MM.1S (cell line): ENCODE results near the gene ARHGEF6.

Experiments
- DNase-seq: peaks from one replicate; pipeline ENCODE4 v3.0.0-alpha.2; 2015
- H2AFZ ChIP-seq: fragments of 300-600 bp; sonication (generic); 2 replicates; pipeline ENCODE4 v1.6.0; 2016; ENCODE audit warnings: antibody characterized with exemption, low read length
- H3F3A ChIP-seq: fragments of 300-600 bp; sonication (generic); 2 replicates; pipeline ENCODE4 v1.6.1; 2016; ENCODE audit warnings: mild to moderate bottlenecking, antibody characterized with exemption, low read length, moderate library complexity, mixed read lengths; ENCODE audit not compliant: insufficient read depth
- H3K27ac ChIP-seq: fragments of 300-600 bp; sonication (generic); 2 replicates; pipeline ENCODE4 v1.5.1; 2016; ENCODE audit warnings: mild to moderate bottlenecking, low read length
- H3K27me3 ChIP-seq: fragments of 300-600 bp; sonication (generic); replicated peaks from 2 replicates; pipeline ENCODE4 v1.6.0; 2016; ENCODE audit warnings: low read length; ENCODE audit not compliant: insufficient read depth
- H3K36me3 ChIP-seq: fragments of 300-600 bp; sonication (generic); replicated peaks from 2 replicates; pipeline ENCODE4 v1.6.1; 2016; ENCODE audit warnings: mild to moderate bottlenecking, low read length, mixed read lengths; ENCODE audit not compliant: insufficient read depth
- H3K4me1 ChIP-seq: fragments of 300-600 bp; sonication (generic); 2 replicates; pipeline ENCODE4 v1.6.1; 2016; ENCODE audit warnings: low read length, mixed read lengths
- H3K4me2 ChIP-seq: fragments of 300-600 bp; sonication (generic); 2 replicates; pipeline ENCODE4 v1.6.0; 2016; ENCODE audit warnings: low read depth, low read length
- H3K4me3 ChIP-seq: fragments of 300-600 bp; sonication (generic); 2 replicates; pipeline ENCODE4 v1.5.1; 2016; ENCODE audit warnings: low read length, mixed read lengths
- H3K79me2 ChIP-seq: fragments of 300-600 bp; sonication (generic); 2 replicates; pipeline ENCODE4 v1.6.1; 2016; ENCODE audit warnings: mixed run types, low read length, mixed read lengths
- H3K9ac ChIP-seq: fragments of 300-600 bp; sonication (generic); 2 replicates; pipeline ENCODE4 v1.6.1; 2016; ENCODE audit warnings: low read length, mixed read lengths
- H3K9me2 ChIP-seq: fragments of 300-600 bp; sonication (generic); replicated peaks from 2 replicates; pipeline ENCODE4 v1.6.1; 2016; ENCODE audit warnings: mild to moderate bottlenecking, low read length, mixed read lengths; ENCODE audit not compliant: insufficient read depth
- H3K9me3 ChIP-seq: fragments of 300-600 bp; sonication (generic); replicated peaks from 2 replicates; pipeline ENCODE4 v1.6.1; 2016; ENCODE audit warnings: mild to moderate bottlenecking, low read length, mixed read lengths; ENCODE audit not compliant: insufficient read depth
- H4K20me1 ChIP-seq: fragments of 300-600 bp; sonication (generic); 2 replicates; pipeline ENCODE4 v1.6.1; 2016; ENCODE audit warnings: mild to moderate bottlenecking, low read length, moderate library complexity, mixed read lengths; ENCODE audit not compliant: insufficient read depth
- EZH2 ChIP-seq: fragments of 300-600 bp; sonication (generic); optimal IDR thresholded peaks from 2 replicates; pipeline ENCODE3; 2017; ENCODE audit warnings: low read depth, mild to moderate bottlenecking, antibody characterized with exemption, low read length, mixed read lengths
- EZH2phosphoT487 ChIP-seq: fragments of 300-600 bp; sonication (generic); IDR thresholded peaks from 2 replicates; pipeline ENCODE4 v1.6.1; 2018; ENCODE audit warnings: antibody characterized with exemption, low read length
- TF ChIP-seq, protein P1 (sequence below): fragments of 300-600 bp; sonication (generic); IDR thresholded peaks from 2 replicates; pipeline ENCODE4 v1.5.1; 2016; ENCODE audit warnings: antibody characterized with exemption, low read length, mixed read lengths

ARHGEF6 gene, protein sequence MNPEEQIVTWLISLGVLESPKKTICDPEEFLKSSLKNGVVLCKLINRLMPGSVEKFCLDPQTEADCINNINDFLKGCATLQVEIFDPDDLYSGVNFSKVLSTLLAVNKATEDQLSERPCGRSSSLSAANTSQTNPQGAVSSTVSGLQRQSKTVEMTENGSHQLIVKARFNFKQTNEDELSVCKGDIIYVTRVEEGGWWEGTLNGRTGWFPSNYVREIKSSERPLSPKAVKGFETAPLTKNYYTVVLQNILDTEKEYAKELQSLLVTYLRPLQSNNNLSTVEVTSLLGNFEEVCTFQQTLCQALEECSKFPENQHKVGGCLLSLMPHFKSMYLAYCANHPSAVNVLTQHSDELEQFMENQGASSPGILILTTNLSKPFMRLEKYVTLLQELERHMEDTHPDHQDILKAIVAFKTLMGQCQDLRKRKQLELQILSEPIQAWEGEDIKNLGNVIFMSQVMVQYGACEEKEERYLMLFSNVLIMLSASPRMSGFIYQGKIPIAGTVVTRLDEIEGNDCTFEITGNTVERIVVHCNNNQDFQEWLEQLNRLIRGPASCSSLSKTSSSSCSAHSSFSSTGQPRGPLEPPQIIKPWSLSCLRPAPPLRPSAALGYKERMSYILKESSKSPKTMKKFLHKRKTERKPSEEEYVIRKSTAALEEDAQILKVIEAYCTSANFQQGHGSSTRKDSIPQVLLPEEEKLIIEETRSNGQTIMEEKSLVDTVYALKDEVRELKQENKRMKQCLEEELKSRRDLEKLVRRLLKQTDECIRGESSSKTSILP

DNA sequence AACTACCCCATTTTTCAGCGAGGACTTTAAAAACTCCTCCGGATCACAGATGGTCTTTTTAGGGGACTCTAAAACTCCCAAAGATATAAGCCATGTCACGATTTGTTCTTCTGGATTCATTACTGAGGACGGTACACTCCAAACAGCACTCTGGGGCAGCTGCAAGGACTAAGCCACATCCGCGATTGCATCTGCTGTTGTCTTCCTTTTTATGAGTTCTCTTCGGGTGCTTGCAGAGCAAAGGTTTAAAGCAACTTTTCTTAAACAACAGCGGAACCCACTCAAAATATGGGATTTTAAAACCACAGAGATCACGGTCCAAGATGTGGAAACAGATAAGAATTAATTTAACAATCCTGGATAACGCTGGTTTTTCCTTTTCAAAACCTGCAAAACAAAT, at the start of gene ARHGEF6:
TSS of gene ARHGEF6 (minus strand) at position 170 of the 400 bp plus-strand sequence. CDS start at position 120, 50 bp downstream.
- Histone ChIP-seq H3K4me3 (peak within 1 kb of the TSS; percentile 64), H2AFZ (peak within 1 kb of the TSS; percentile 42), H3K4me2 (peak within 1 kb of the TSS; percentile 75), H3K9me3 (no peaks in the 10 kb centered on the region), H3K4me1 (0 out of 2 replicates have a peak, but pooled peaks cover 6% of the 10 kb centered on the region), H3K36me3 (no peaks in the 10 kb centered on the region), H3K9me2 (no peaks in the 10 kb centered on the region), H3K27me3 (no peaks in the 10 kb centered on the region), H3K27ac (peak within 1 kb of the TSS; percentile 42; the same call in 1 of the 2 replicates), H3F3A (no peaks in the 10 kb centered on the region), H3K9ac (peak within 1 kb of the TSS; percentile 42), H4K20me1 (no peaks in the 10 kb centered on the region), H3K79me2 (no peaks in the 10 kb centered on the region)
- TF ChIP-seq, protein P1, sequence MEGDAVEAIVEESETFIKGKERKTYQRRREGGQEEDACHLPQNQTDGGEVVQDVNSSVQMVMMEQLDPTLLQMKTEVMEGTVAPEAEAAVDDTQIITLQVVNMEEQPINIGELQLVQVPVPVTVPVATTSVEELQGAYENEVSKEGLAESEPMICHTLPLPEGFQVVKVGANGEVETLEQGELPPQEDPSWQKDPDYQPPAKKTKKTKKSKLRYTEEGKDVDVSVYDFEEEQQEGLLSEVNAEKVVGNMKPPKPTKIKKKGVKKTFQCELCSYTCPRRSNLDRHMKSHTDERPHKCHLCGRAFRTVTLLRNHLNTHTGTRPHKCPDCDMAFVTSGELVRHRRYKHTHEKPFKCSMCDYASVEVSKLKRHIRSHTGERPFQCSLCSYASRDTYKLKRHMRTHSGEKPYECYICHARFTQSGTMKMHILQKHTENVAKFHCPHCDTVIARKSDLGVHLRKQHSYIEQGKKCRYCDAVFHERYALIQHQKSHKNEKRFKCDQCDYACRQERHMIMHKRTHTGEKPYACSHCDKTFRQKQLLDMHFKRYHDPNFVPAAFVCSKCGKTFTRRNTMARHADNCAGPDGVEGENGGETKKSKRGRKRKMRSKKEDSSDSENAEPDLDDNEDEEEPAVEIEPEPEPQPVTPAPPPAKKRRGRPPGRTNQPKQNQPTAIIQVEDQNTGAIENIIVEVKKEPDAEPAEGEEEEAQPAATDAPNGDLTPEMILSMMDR, result no peak
- peak; percentile 39 for DNase-seq

DNA sequence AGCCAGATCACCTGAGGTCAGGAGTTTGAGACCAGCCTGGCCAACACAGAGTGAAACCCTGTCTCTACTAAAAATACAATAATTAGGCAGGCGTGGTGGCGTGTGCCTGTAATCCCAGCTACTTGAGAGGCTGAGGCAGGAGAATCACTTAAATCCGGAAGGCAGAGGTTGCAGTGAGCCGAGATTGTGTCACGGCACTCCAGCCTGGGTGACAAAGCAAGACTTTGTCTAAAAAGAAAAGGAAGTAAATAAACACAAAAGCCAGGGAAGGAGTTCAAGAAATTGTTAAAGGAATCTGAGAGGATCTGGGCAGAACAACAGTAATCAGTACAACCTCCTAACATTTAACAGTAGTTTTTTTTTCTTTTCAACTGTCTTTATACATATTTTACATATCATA, 48.7 kb upstream of the ARHGEF6 start:
- Histone ChIP-seq H3K4me2 (no peak overlapping the region), H3K9ac (no peak overlapping the region), H3K79me2 (no peaks in the 10 kb centered on the region), H2AFZ (no peak overlapping the region), H3F3A (no peaks in the 10 kb centered on the region), H3K9me3 (no peaks in the 10 kb centered on the region), H3K4me3 (no peak overlapping the region), H3K4me1 (no peaks in the 10 kb centered on the region), H3K27me3 (no peaks in the 10 kb centered on the region), H3K9me2 (no peaks in the 10 kb centered on the region), H3K36me3 (no peaks in the 10 kb centered on the region), H3K27ac (no peak overlapping the region), H4K20me1 (no peaks in the 10 kb centered on the region)
- no peak for TF ChIP-seq EZH2
- TF ChIP-seq EZH2phosphoT487, result no peak
- TF ChIP-seq, protein P1, result no peak
- no peak for DNase-seq

DNA sequence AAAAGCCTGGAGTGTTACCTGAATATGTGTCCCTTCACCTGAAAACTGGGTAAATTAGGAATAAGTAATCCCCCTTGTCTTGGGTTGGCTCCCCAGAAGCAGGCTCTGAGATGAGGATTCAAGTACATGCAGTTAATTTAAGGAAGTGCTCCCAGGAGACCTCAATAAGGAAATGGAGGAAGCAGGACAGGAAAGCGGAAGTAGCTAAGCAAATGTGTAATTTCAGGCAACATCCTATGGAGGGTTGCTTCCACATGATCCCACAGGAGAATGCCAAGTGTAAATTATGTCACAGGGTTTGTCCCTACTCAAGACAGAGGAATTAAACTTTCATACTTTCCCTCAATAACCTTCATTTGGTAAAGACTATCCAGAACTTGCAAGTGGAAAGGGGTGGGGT, 48.1 kb upstream of the ARHGEF6 start:
- no peak overlapping the region for H3K27ac ChIP-seq
- H3K4me1 ChIP-seq, result no peaks in the 10 kb centered on the region
- H3K4me3 ChIP-seq, result no peak overlapping the region
- H3K4me2 ChIP-seq, result no peak overlapping the region
- no peaks in the 10 kb centered on the region for H3K9me3 ChIP-seq
- no peaks in the 10 kb centered on the region for H3K79me2 ChIP-seq
- no peak for DNase-seq
- no peaks in the 10 kb centered on the region for H3F3A ChIP-seq
- H2AFZ ChIP-seq, result no peak overlapping the region
- no peaks in the 10 kb centered on the region for H3K9me2 ChIP-seq
- no peaks in the 10 kb centered on the region for H3K36me3 ChIP-seq
- H3K27me3 ChIP-seq, result no peaks in the 10 kb centered on the region
- TF ChIP-seq EZH2 (no peak), EZH2phosphoT487 (no peak)
- TF ChIP-seq, protein P1, result no peak
- no peaks in the 10 kb centered on the region for H4K20me1 ChIP-seq
- H3K9ac ChIP-seq, result no peak overlapping the region
